ENCODE results near the gene MACC1. TPM values are rescaled to one million over a fixed set of nuclear protein-coding genes. Genes with fewer than 3 reads are reported as not detected.

MACC1 gene
- total RNA-seq, 1 experiment from 2014 or later: 49.9 TPM

- H3K9ac ChIP-seq (ENCODE audit: low read length): no peak overlapping the region
- H3K36me3 ChIP-seq (ENCODE audit: insufficient read depth, low read length): peaks cover 3% of the 10 kb centered on the region; the same call in 1 of the 2 replicates
- no peak overlapping the region for H2AFZ ChIP-seq (ENCODE audit: low read length)
- H3K27ac ChIP-seq (ENCODE audit: low read length): no peak overlapping the region
- no peaks in the 10 kb centered on the region for H3K79me2 ChIP-seq (ENCODE audit: low read length)
- H3K4me1 ChIP-seq (ENCODE audit: low read length): no peaks in the 10 kb centered on the region
- no peaks in the 10 kb centered on the region for H3K27me3 ChIP-seq (ENCODE audit: low read length)
- no peak overlapping the region for H3K4me2 ChIP-seq (ENCODE audit: low read depth, low read length, poor library complexity, severe bottlenecking)
- DNase-seq: no peak
- H3K4me3 ChIP-seq (ENCODE audit: low read length): no peak overlapping the region
- no peaks in the 10 kb centered on the region for H4K20me1 ChIP-seq (ENCODE audit: insufficient read depth, low read depth, low read length)
- H3K9me3 ChIP-seq (ENCODE audit: low read length): no peaks in the 10 kb centered on the region
- no peaks in the 10 kb centered on the region for H3K9me2 ChIP-seq (replicated peaks; ENCODE audit: insufficient read depth, low read length)
Observed at GRCh38 chr7:20141002-20141345, 76.2 kb downstream of the MACC1 start.

DNA sequence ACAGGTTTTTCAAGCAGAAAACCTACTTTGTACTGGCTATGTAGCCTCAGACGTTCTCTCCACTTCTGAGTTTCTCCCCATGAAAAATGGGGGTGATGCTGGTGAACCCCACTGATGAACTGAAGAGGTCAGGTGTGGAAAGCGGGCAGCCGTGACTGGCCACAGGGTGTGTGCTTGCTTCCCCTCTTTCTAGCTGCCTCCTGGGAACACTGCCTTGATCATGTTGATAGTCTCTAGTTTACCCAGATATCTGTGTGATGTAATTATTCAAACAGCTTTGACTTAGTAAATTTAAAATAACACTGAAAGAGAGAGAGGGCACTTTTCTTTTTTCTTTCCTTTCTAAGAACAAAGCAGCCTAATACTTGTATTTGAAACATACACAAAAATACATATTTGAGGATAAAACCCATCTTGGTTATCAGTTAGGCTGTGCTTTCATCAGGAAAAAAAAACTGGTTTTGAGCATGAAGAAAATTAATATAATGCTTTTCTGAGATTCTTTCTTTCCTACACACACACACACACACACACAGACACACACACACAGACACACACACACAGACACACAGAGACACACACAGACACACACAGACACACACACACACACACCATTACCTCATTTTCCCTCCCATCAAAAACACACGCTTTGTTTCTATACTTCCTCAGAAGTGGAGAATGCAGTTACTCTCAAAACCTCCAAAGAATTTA lies 76.7 kb downstream of the MACC1 start:
- H3K9me3 ChIP-seq (ENCODE audit: low read length): no peaks in the 10 kb centered on the region
- H3K79me2 ChIP-seq (ENCODE audit: low read length): no peaks in the 10 kb centered on the region
- H3K4me2 ChIP-seq (ENCODE audit: low read depth, low read length, poor library complexity, severe bottlenecking): no peak overlapping the region
- no peaks in the 10 kb centered on the region for H3K9me2 ChIP-seq (replicated peaks; ENCODE audit: insufficient read depth, low read length)
- H4K20me1 ChIP-seq (ENCODE audit: insufficient read depth, low read depth, low read length): no peaks in the 10 kb centered on the region
- H3K36me3 ChIP-seq (ENCODE audit: insufficient read depth, low read length): peaks cover 3% of the 10 kb centered on the region; the same call in 1 of the 2 replicates
- H3K27ac ChIP-seq (ENCODE audit: low read length): no peak overlapping the region
- H3K4me3 ChIP-seq (ENCODE audit: low read length): no peak overlapping the region
- H3K4me1 ChIP-seq (ENCODE audit: low read length): no peaks in the 10 kb centered on the region
- H3K27me3 ChIP-seq (ENCODE audit: low read length): no peaks in the 10 kb centered on the region
- H3K9ac ChIP-seq (ENCODE audit: low read length): no peak overlapping the region
- no peak overlapping the region for H2AFZ ChIP-seq (ENCODE audit: low read length)
- no peak for DNase-seq

DNA sequence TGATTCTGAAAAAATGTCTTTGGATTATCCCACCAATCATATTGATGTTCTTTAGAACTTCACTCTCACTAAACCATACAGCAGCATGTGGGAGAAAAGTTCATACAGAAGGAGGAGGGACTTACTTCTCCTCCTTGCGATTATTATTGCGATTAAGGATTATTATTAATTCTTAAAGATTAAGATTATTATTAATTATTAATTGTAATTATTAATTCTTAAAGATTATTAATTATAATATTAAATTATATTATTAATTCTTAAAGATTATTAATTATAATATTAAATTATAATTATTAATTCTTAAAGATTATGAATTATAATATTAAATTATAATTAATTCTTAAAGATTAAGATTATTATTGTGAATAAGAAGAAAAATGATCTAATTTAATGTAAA lies 80.5 kb downstream of the MACC1 start:
- Histone ChIP-seq H3K9ac (ENCODE audit: low read length) (no peak overlapping the region), H3K79me2 (ENCODE audit: low read length) (no peaks in the 10 kb centered on the region), H4K20me1 (ENCODE audit: insufficient read depth, low read depth, low read length) (no peaks in the 10 kb centered on the region), H3K9me2 (replicated peaks; ENCODE audit: insufficient read depth, low read length) (no peaks in the 10 kb centered on the region), H3K4me2 (ENCODE audit: low read depth, low read length, poor library complexity, severe bottlenecking) (no peak overlapping the region), H3K27me3 (ENCODE audit: low read length) (no peaks in the 10 kb centered on the region), H2AFZ (ENCODE audit: low read length) (no peak overlapping the region), H3K36me3 (ENCODE audit: insufficient read depth, low read length) (peaks cover 3% of the 10 kb centered on the region; the same call in 1 of the 2 replicates), H3K9me3 (ENCODE audit: low read length) (no peaks in the 10 kb centered on the region), H3K27ac (ENCODE audit: low read length) (no peak overlapping the region), H3K4me3 (ENCODE audit: low read length) (no peak overlapping the region), H3K4me1 (ENCODE audit: low read length) (no peaks in the 10 kb centered on the region)
- DNase-seq: no peak

- Histone ChIP-seq H3K79me2 (ENCODE audit: low read length) (no peaks in the 10 kb centered on the region), H3K9me3 (ENCODE audit: low read length) (no peaks in the 10 kb centered on the region), H3K27me3 (ENCODE audit: low read length) (no peaks in the 10 kb centered on the region), H3K27ac (ENCODE audit: low read length) (no peak overlapping the region), H2AFZ (ENCODE audit: low read length) (no peak overlapping the region), H3K4me1 (ENCODE audit: low read length) (no peaks in the 10 kb centered on the region), H3K36me3 (ENCODE audit: insufficient read depth, low read length) (no peaks in the 10 kb centered on the region; the same call in 1 of the 2 replicates), H3K4me3 (ENCODE audit: low read length) (no peak overlapping the region), H3K9ac (ENCODE audit: low read length) (no peak overlapping the region), H3K9me2 (replicated peaks; ENCODE audit: insufficient read depth, low read length) (no peaks in the 10 kb centered on the region), H4K20me1 (ENCODE audit: insufficient read depth, low read depth, low read length) (no peaks in the 10 kb centered on the region), H3K4me2 (ENCODE audit: low read depth, low read length, poor library complexity, severe bottlenecking) (no peak overlapping the region)
- no peak for DNase-seq
Observed at GRCh38 chr7:20133803-20134202, 83.4 kb downstream of the MACC1 start.

DNA sequence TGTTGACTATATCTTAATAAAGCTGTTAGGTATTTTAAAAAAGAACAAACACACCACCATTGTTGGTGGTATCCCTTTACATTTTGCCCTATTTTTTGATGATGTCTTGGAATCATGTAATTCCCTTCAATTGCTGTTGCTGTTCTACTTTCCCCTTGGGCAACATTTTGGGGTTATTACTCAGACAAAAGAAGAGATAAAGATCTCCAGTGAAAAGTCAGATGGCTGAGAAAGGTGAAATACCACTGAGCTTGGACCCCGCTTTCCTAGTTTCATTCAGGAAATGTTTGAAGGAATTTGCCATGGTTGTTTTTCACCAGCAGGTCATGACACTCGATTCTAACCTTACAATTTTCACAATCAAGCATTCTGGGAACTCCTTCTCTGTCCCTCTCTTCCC lies 84.6 kb downstream of the MACC1 start:
- no peaks in the 10 kb centered on the region for H3K79me2 ChIP-seq (ENCODE audit: low read length)
- H2AFZ ChIP-seq (ENCODE audit: low read length): no peak overlapping the region
- H3K9me2 ChIP-seq (replicated peaks; ENCODE audit: insufficient read depth, low read length): no peaks in the 10 kb centered on the region
- H3K4me2 ChIP-seq (ENCODE audit: low read depth, low read length, poor library complexity, severe bottlenecking): no peak overlapping the region
- H4K20me1 ChIP-seq (ENCODE audit: insufficient read depth, low read depth, low read length): no peaks in the 10 kb centered on the region
- no peak for DNase-seq
- H3K4me3 ChIP-seq (ENCODE audit: low read length): no peak overlapping the region
- H3K9me3 ChIP-seq (ENCODE audit: low read length): no peaks in the 10 kb centered on the region
- no peaks in the 10 kb centered on the region for H3K4me1 ChIP-seq (ENCODE audit: low read length)
- H3K27ac ChIP-seq (ENCODE audit: low read length): no peak overlapping the region
- H3K36me3 ChIP-seq (ENCODE audit: insufficient read depth, low read length): no peaks in the 10 kb centered on the region; the same call in 1 of the 2 replicates
- H3K9ac ChIP-seq (ENCODE audit: low read length): no peak overlapping the region
- H3K27me3 ChIP-seq (ENCODE audit: low read length): no peaks in the 10 kb centered on the region

DNA sequence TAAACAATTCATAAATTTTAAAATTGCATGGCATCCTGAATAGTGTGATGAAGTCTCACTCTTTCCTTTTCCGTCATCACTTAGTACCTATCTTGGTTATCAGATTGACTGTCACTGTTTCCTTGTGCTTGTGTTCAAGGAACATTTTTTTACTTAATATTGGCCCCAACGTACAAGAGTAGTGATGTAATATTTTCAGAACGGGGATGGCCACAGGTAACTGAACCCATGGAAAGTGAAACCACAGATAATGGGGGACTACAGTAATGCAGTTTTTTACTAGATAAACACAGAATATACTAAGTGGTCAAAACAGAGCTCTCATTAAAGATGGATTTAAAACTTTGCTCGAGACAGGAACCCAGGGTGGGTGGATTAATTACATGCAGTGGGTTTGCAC lies 85.4 kb downstream of the MACC1 start:
- H3K4me1 ChIP-seq (ENCODE audit: low read length): no peaks in the 10 kb centered on the region
- H3K9ac ChIP-seq (ENCODE audit: low read length): no peak overlapping the region
- no peak overlapping the region for H2AFZ ChIP-seq (ENCODE audit: low read length)
- H3K79me2 ChIP-seq (ENCODE audit: low read length): no peaks in the 10 kb centered on the region
- no peaks in the 10 kb centered on the region for H4K20me1 ChIP-seq (ENCODE audit: insufficient read depth, low read depth, low read length)
- no peaks in the 10 kb centered on the region for H3K9me2 ChIP-seq (replicated peaks; ENCODE audit: insufficient read depth, low read length)
- H3K27ac ChIP-seq (ENCODE audit: low read length): no peak overlapping the region
- no peak overlapping the region for H3K4me3 ChIP-seq (ENCODE audit: low read length)
- H3K4me2 ChIP-seq (ENCODE audit: low read depth, low read length, poor library complexity, severe bottlenecking): no peak overlapping the region
- H3K27me3 ChIP-seq (ENCODE audit: low read length): no peaks in the 10 kb centered on the region
- no peaks in the 10 kb centered on the region; the same call in 1 of the 2 replicates for H3K36me3 ChIP-seq (ENCODE audit: insufficient read depth, low read length)
- DNase-seq: no peak
- no peaks in the 10 kb centered on the region for H3K9me3 ChIP-seq (ENCODE audit: low read length)

- Histone ChIP-seq H4K20me1 (ENCODE audit: insufficient read depth, low read depth, low read length) (no peaks in the 10 kb centered on the region), H3K4me1 (ENCODE audit: low read length) (no peaks in the 10 kb centered on the region), H3K9me3 (ENCODE audit: low read length) (no peaks in the 10 kb centered on the region), H2AFZ (ENCODE audit: low read length) (no peak overlapping the region), H3K79me2 (ENCODE audit: low read length) (no peaks in the 10 kb centered on the region), H3K4me2 (ENCODE audit: low read depth, low read length, poor library complexity, severe bottlenecking) (no peak overlapping the region), H3K27me3 (ENCODE audit: low read length) (no peaks in the 10 kb centered on the region), H3K9ac (ENCODE audit: low read length) (no peak overlapping the region), H3K4me3 (ENCODE audit: low read length) (no peak overlapping the region), H3K36me3 (ENCODE audit: insufficient read depth, low read length) (no peaks in the 10 kb centered on the region), H3K27ac (ENCODE audit: low read length) (no peak overlapping the region), H3K9me2 (replicated peaks; ENCODE audit: insufficient read depth, low read length) (no peaks in the 10 kb centered on the region)
- DNase-seq: no peak
Observed at GRCh38 chr7:20129920-20130319, 87.3 kb downstream of the MACC1 start.

DNA sequence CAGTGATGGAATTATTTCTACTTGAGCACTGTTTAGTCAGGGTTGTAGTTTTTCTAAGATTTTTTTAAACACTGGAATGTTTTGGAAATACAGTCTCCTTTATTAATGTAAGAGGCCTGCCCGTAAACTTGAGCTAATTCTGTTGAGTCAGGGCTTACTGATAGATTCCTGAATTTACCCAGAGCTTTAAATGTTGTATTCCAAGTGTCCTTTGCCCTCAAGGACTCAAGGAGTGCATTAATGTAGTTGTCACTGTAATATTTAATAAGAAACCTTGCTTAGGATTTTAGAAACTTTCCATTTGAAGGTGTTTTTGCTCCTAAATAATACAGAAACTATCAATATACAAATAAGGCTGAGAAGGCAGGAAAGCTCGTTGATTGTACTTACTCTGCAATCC lies 89.2 kb downstream of the MACC1 start:
- Histone ChIP-seq H3K4me1 (ENCODE audit: low read length) (no peaks in the 10 kb centered on the region), H3K27ac (ENCODE audit: low read length) (no peak overlapping the region), H3K4me3 (ENCODE audit: low read length) (no peak overlapping the region), H3K9me3 (ENCODE audit: low read length) (no peaks in the 10 kb centered on the region), H3K9ac (ENCODE audit: low read length) (no peak overlapping the region), H3K79me2 (ENCODE audit: low read length) (no peaks in the 10 kb centered on the region), H2AFZ (ENCODE audit: low read length) (no peak overlapping the region), H4K20me1 (ENCODE audit: insufficient read depth, low read depth, low read length) (no peaks in the 10 kb centered on the region), H3K36me3 (ENCODE audit: insufficient read depth, low read length) (no peaks in the 10 kb centered on the region), H3K4me2 (ENCODE audit: low read depth, low read length, poor library complexity, severe bottlenecking) (no peak overlapping the region), H3K9me2 (replicated peaks; ENCODE audit: insufficient read depth, low read length) (no peaks in the 10 kb centered on the region), H3K27me3 (ENCODE audit: low read length) (no peaks in the 10 kb centered on the region)
- no peak for DNase-seq
